Heart left ventricle (tissue), 13 donors: Measurements from ENCODE around the gene CCDC154.

Experiments
- CTCF ChIP-seq, 12 donors: fragments of 200-600 bp; sonication (generic) in 4 of 12; IDR thresholded peaks; one replicate each; pipeline versions ENCODE4 v1.5.0 to v1.8.0; 2018 to 2022; ENCODE audit warnings: antibody characterized with exemption in 12 of 12, mild to moderate bottlenecking in 5 of 12
- POLR2A ChIP-seq, 2 donors: fragments of 450-650 bp; IDR thresholded peaks; one replicate each; pipeline ENCODE4 v1.6.1; 2017; ENCODE audit warnings: antibody characterized with exemption in 2 of 2, mild to moderate bottlenecking in 2 of 2, moderate library complexity in 2 of 2
- donor health status: ischemic (EF 13 %, LVEDD 7.1; RV severe dilation, severe dysfunction).
- donor health status: DM: no; HTN: yes; CAD: no.
- donor health status: DM: no; HTN: no; CAD: no.
- donor health status: ischemic (EF 25% LVEDD 6.9; RV normal size, moderate dysfunction).
- donor health status: ischemic (EF 25% LVEDD 5.7; RV mildly dilated, moderate dysfunction).
- donor health status: ischemic (EF 35%, LVEDD 5.7; RV mildly dilated, moderate dysfunction).
- donor health status: nonischemic (EF 11% LVEDD 7.7; RV severe dilation, severe dysfunction).
- donor health status: DM: yes; HTN: yes; CAD: no.
- donor health status: PGD.
- donor health status: ischemic (EF 29% LVEDD 5.4; RV normal size, mild dysfunction).
- donor health status: nonischemic (EF 23%, LVEDD 6.1; RV moderate dilation, normal function).

- TF ChIP-seq POLR2A (IDR thresholded peaks at IDR 0.05): no peak
- no peak for TF ChIP-seq CTCF (IDR thresholded peaks at IDR 0.05)
Measured at GRCh38 chr16:1416521-1416941, 27.8 kb downstream of the CCDC154 start.
